HCT116 (cell line): ENCODE measurements around the gene WDHD1. TPM values are rescaled to one million over a fixed set of nuclear protein-coding genes. Genes with fewer than 3 reads are reported as not detected.

Experiments
- ATAC-seq: fragments of 200-7000 bp; cut with Tn5 transposase; 2 replicates; pipeline ENCODE4 v1.9.1; 2020; ENCODE audit warnings: mild to moderate bottlenecking, moderate library complexity
- BruUV-seq: library from RNA; stranded (reverse); fragments of 400-500 nt; replicated peaks from 2 replicates; lab custom pipeline; 2021; lab: Mats Ljungman, UMichigan
- CTCF ChIA-PET: fragments of 300-600 bp; sonication (Branson Sonifier 250); formaldehyde crosslinking; loops from one replicate; lab custom pipeline; 2021; ENCODE audit warnings: antibody characterized with exemption; lab: Charles Lee
- POLR2A ChIA-PET: fragments of 300-600, 350-600 bp; sonication (Branson Sonifier 250); formaldehyde crosslinking; loops from one replicate; lab custom pipeline; 2021; ENCODE audit warnings: antibody characterized with exemption; lab: Charles Lee
- RAD21 ChIA-PET, 2 experiments: fragments of 300-600 bp; sonication (Branson Sonifier 250); formaldehyde crosslinking; loops; one replicate each; lab custom pipeline; 2023; ENCODE audit warnings: low total read pairs in 2 of 2; ENCODE audit not compliant: uncharacterized antibody in 2 of 2, unreplicated experiment in 2 of 2, low non-redundant PET in 1 of 2; lab: Charles Lee
- DNase-seq: peaks from one replicate; pipeline ENCODE4 v3.0.0-alpha.2; 2010; ENCODE audit warnings: low read depth, low spot score
- H2AFZ ChIP-seq: fragments of 200-600 bp; shearing (Covaris generic), sonication (generic); 2 replicates; pipeline ENCODE4 v1.6.1; 2017; ENCODE audit warnings: low read depth, mixed run types, mixed read lengths, antibody characterized with exemption, low read length; ENCODE audit not compliant: poor library complexity, severe bottlenecking
- H3K27ac ChIP-seq: 2 replicates; pipeline ENCODE4 v1.5.1; 2012; ENCODE audit warnings: low read depth, low read length
- H3K27me3 ChIP-seq: fragments of 200-600 bp; sonication (generic); 2 replicates; pipeline ENCODE4 v1.6.1; 2016; ENCODE audit warnings: mixed run types, low read length, mixed read lengths; ENCODE audit not compliant: insufficient read depth
- H3K36me3 ChIP-seq, 2 experiments: fragments of 200-500 bp in 1 of 2; fragments of 200-600 bp in 1 of 2; sonication (Bioruptor generic) in 1 of 2; sonication (generic) in 1 of 2; 2 replicates each; pipeline versions ENCODE4 v1.5.1 to v1.6.1; 2014 to 2016; ENCODE audit warnings: low read length in 2 of 2, inconsistent platforms in 1 of 2, mixed read lengths in 1 of 2, mixed run types in 1 of 2; ENCODE audit not compliant: insufficient read depth in 2 of 2, control insufficient read depth in 1 of 2
- H3K4me1 ChIP-seq, 2 experiments: fragments of 200-600 bp in 1 of 2; sonication (generic) in 1 of 2; 2 replicates each; pipeline versions ENCODE4 v1.5.1 to v1.6.1; 2012 to 2017; ENCODE audit warnings: low read length in 2 of 2, inconsistent platforms in 1 of 2, mild to moderate bottlenecking in 1 of 2, mixed read lengths in 1 of 2, mixed run types in 1 of 2, moderate library complexity in 1 of 2; ENCODE audit not compliant: insufficient read depth in 2 of 2, control insufficient read depth in 1 of 2
- H3K4me2 ChIP-seq: fragments of 200-600 bp; sonication (generic); 2 replicates; pipeline ENCODE4 v1.6.1; 2017; ENCODE audit warnings: mixed run types, low read length, mixed read lengths
- H3K4me3 ChIP-seq, 2 experiments: fragments of 200-600 bp in 1 of 2; sonication (generic) in 1 of 2; replicated peaks in 1 of 2; 2 replicates each; pipeline ENCODE4 v1.5.1; 2011 to 2016; ENCODE audit warnings: low read length in 2 of 2, control low read depth in 1 of 2, low read depth in 1 of 2, mild to moderate bottlenecking in 1 of 2, mixed read lengths in 1 of 2, mixed run types in 1 of 2
- H3K79me2 ChIP-seq: fragments of 200-600 bp; sonication (generic); 2 replicates; pipeline ENCODE4 v1.6.1; 2017; ENCODE audit warnings: mild to moderate bottlenecking, mixed run types, low read length, moderate library complexity, mixed read lengths; ENCODE audit not compliant: insufficient read depth
- H3K9ac ChIP-seq: fragments of 200-600 bp; sonication (generic); 2 replicates; pipeline ENCODE4 v1.6.1; 2016; ENCODE audit warnings: low read length, mixed read lengths
- H3K9me2 ChIP-seq: fragments of 200-600 bp; sonication (generic), shearing (Covaris generic); 2 replicates; pipeline ENCODE4 v1.6.1; 2017; ENCODE audit warnings: mixed run types, mild to moderate bottlenecking, moderate library complexity; ENCODE audit not compliant: insufficient read depth
- H3K9me3 ChIP-seq, 2 experiments: fragments of 200-500 bp in 1 of 2; fragments of 200-600 bp in 1 of 2; sonication (Bioruptor generic) in 1 of 2; sonication (generic) in 1 of 2; 2 replicates each; pipeline ENCODE4 v1.6.1; 2014 to 2017; ENCODE audit warnings: low read length in 2 of 2, mixed read lengths in 2 of 2, inconsistent platforms in 1 of 2, low read depth in 1 of 2, mild to moderate bottlenecking in 1 of 2, mixed run types in 1 of 2, moderate library complexity in 1 of 2; ENCODE audit not compliant: control insufficient read depth in 1 of 2, insufficient read depth in 1 of 2
- H4K20me1 ChIP-seq: fragments of 200-600 bp; sonication (generic), shearing (Covaris generic); 2 replicates; pipeline ENCODE4 v1.6.1; 2017; ENCODE audit warnings: mixed run types, mild to moderate bottlenecking, moderate library complexity; ENCODE audit not compliant: insufficient read depth
- ATF3 ChIP-seq: IDR thresholded peaks from 2 replicates; pipeline ENCODE4 v1.6.1; 2012
- CBX3 ChIP-seq: IDR thresholded peaks from 2 replicates; pipeline ENCODE4 v1.6.1; 2012; ENCODE audit warnings: low read depth
- EZH2phosphoT487 ChIP-seq: fragments of 200-600 bp; IDR thresholded peaks from 2 replicates; pipeline ENCODE4 v1.6.1; 2018; ENCODE audit warnings: antibody characterized with exemption, borderline replicate concordance
- FOSL1 ChIP-seq: IDR thresholded peaks from 2 replicates; pipeline ENCODE4 v1.6.1; 2012; ENCODE audit warnings: low read depth
- POLR2A ChIP-seq: IDR thresholded peaks from 2 replicates; pipeline ENCODE4 v1.7.0; 2011; ENCODE audit warnings: borderline replicate concordance; ENCODE audit not compliant: insufficient read depth, insufficient read length; ENCODE audit errors: extremely low read depth
- POLR2AphosphoS5 ChIP-seq: IDR thresholded peaks from 2 replicates; pipeline ENCODE4 v1.6.1; 2011; ENCODE audit warnings: mild to moderate bottlenecking, low read depth, low read length, moderate library complexity
- RAD21 ChIP-seq: IDR thresholded peaks from 2 replicates; pipeline ENCODE4 v1.6.1; 2012; ENCODE audit warnings: low read depth, mild to moderate bottlenecking
- REST ChIP-seq: IDR thresholded peaks from 2 replicates; pipeline ENCODE4 v1.6.1; 2012; ENCODE audit warnings: low read depth
- SIN3A ChIP-seq: IDR thresholded peaks from 2 replicates; pipeline ENCODE4 v1.6.1; 2012; ENCODE audit warnings: low read depth
- SP1 ChIP-seq: IDR thresholded peaks from 2 replicates; pipeline ENCODE4 v1.6.1; 2012; ENCODE audit warnings: low read depth
- SRF ChIP-seq: IDR thresholded peaks from 2 replicates; pipeline ENCODE4 v1.6.1; 2012; ENCODE audit warnings: low read depth
- ZFX ChIP-seq: fragments of 450-650 bp; IDR thresholded peaks from 2 replicates; pipeline ENCODE4 v1.6.1; 2017
- intact Hi-C: fragments of 100-400 bp; cut with micrococcal nuclease; formaldehyde crosslinking; loops from 2 replicates; pipeline ENCODE4 v1.10.0; 2022
- total RNA-seq: library from RNA; stranded (reverse); gene quantifications from one replicate; pipeline ENCODE4 v1.2.1, GENCODE V29; 2021; ENCODE audit not compliant: unreplicated experiment

The WDHD1 gene
- total RNA-seq, 1 experiment from 2014 or later = 44.3 TPM

- Histone ChIP-seq H3K36me3 (peaks cover 14% of the 10 kb centered on the region in 2 experiments; a peak in 3 of 4 replicates), H3K4me1 (no peaks in the 10 kb centered on the region), H3K27me3 (no peaks in the 10 kb centered on the region), H3K9me3 (no peaks in the 10 kb centered on the region), H3K27ac (no peak overlapping the region), H3K4me3 (no peak overlapping the region), H3K9me2 (no peaks in the 10 kb centered on the region), H3K9ac (no peak overlapping the region), H2AFZ (no peak overlapping the region), H3K4me2 (no peak overlapping the region), H3K79me2 (peaks cover 18% of the 10 kb centered on the region), H4K20me1 (no peaks in the 10 kb centered on the region)
- no TSS peak for BruUV-seq
- ChIA-PET RAD21 (no interaction called here), POLR2A (interaction anchor here (0.9 kb wide), 1 partner anchor 26 kb away, joined by 3 read pairs; no protein-coding TSS in a partner anchor), CTCF (no interaction called here)
- no peak for DNase-seq
- intact Hi-C loops = no loop called here
- no peak for ATAC-seq
- TF ChIP-seq ZFX (no peak), SIN3A (no peak), SP1 (no peak), CBX3 (no peak), POLR2AphosphoS5 (no peak), RAD21 (no peak), EZH2phosphoT487 (no peak), SRF (no peak), FOSL1 (no peak), ATF3 (no peak), REST (no peak), POLR2A (no peak)
Measured at GRCh38 chr14:55045087-55045486, 18.2 kb upstream of the WDHD1 start.
